ENCODE measurements around the gene SLC6A9.

The SLC6A9 gene

GRCh38 chr1:44031252-44032169 lies at the start of gene SLC6A9:
TSS of gene SLC6A9 (minus strand) at chr1:44031462. CDS start at chr1:44024277, 7,185 bp downstream.
- peak; percentile 28 for DNase-seq

- no peak for DNase-seq
Measured at GRCh38 chr1:44079566-44079965, 48.3 kb upstream of the SLC6A9 start.

DNA sequence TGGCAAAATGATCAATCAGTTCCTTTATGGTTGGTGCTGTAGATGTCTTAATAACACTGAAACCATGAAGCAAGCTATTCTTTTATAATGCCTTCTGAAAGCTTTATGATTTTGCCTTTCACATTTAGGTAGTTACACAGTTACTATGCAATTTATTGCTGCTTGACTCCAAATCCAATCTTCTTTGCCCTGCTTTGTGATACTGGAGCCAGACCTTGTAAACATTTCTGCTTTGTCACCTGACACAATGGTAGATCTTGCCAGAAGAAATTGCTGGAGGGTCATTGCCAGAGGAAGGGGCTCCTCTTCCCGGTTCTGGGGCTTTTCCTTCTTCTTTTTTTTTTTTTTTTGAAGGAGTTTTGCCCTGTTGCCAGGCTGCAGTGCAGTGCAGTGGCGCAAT lies 46.8 kb upstream of the SLC6A9 start:
- no peak for DNase-seq

DNA sequence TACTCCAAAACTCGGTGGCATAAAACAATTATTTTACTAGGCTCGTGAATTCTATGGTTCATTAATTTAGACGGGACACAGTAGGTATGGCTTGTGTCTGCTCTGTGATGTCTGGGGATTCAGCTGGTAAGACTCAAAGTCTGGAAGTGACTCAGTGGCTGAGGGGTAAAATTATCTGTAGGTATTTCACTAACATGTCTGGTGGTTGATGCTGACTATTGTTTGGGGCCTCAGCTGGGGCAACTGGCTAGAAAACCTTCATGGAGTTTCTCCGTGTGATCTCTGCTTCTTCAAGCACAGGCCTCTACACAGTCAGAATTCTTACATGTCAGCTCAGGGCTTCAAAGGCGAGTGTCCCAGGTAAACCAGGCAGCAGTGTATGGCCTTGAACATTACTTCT lies 46.2 kb upstream of the SLC6A9 start:
- DNase-seq, result no peak

DNA sequence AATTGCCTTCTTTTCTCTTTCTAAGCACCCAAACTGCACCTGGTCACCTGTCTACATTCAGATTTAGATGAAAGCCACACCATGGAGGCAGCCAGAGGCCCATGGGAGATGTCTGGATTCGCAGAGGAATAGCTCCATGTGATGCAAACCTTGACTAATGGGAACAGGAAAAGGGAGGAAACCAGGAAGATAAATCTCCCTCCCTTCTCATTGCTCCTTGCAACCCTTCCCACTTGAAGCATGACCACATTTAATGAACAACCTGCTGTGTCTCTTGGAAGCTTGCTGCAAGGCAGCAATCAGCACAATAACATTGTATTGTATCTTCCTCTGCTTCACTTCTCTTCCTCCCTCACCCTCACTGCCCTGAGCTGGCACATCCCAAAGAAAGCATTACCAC lies 44.8 kb upstream of the SLC6A9 start:
- no peak for DNase-seq

DNA sequence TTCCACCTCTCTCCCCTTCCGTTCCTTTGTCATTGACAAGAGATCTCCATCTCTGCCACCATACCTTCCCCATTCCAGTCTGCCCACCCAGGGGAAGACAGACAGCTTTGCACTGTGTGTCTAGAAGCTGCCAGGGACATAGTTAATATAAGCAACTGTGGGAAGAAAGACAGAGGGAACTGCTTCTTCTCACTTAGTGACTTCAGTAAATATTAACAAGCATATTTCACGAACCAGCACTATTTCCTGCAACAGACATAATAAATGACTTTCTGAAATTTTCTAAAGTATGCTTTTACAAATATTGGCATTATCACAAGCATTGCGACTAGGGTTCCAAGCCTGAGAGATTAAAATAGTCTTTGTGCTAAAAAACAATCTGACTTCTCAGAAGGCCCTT lies 43.2 kb upstream of the SLC6A9 start:
- DNase-seq, result no peak

DNA sequence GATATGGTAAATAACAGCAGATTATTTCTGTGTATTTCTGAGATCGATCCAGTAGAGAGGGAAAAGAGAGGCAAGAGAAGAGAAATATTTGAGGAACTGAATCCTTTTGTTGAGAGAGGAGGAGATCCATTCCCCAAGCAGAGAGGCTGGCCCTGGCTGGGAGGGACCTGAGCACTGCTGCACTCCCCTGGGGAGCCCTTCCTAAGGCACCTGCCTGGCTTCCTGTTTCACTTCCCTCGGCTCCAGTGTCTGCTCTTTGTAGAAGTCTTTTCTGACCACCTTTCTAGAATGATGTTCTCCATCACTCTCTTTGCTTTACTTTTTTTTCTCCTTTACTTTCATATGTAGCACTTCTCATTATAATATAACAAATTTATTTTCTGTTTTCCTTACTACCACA lies 42.3 kb upstream of the SLC6A9 start:
- no peak for DNase-seq

DNA sequence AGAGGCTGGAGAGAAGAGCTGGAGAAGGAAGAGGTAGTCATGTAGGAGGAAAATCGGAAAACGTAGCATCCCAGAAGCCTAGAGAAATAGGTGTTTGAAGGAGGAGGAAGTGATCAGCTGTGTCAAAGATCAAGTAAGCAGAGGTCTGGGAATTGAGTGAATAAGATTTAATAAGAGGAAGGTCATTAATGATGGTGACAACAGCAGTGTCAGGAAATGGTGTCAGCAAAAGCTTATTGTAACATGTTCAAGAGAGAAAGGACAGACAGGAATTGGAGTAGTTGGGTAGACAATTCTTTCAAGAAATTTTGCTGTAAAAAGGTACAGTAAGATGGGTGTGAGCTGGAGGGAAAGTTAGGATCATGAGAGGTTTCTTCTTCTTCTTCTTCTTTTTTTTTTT lies 41.6 kb upstream of the SLC6A9 start:
- DNase-seq, result no peak

DNA sequence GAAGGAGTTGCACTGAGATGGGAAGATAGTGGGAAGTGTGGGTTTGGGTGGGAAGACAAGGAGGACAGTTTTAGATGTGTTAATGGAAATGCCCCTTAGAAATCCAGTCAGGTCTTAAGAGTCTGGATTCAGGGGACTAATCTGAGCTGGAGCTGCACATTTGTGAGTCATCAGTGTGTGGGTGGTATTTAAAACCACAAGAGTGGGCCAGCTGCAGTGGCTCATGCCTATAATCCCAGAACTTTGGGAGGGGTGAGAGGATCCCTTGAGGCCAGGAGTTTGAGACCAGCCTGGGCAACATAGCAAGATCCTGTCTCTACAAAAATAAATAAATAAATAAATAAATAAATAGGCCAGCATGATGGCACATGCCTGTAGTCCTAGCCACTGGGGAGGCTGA lies 40.9 kb upstream of the SLC6A9 start:
- DNase-seq, result no peak

DNA sequence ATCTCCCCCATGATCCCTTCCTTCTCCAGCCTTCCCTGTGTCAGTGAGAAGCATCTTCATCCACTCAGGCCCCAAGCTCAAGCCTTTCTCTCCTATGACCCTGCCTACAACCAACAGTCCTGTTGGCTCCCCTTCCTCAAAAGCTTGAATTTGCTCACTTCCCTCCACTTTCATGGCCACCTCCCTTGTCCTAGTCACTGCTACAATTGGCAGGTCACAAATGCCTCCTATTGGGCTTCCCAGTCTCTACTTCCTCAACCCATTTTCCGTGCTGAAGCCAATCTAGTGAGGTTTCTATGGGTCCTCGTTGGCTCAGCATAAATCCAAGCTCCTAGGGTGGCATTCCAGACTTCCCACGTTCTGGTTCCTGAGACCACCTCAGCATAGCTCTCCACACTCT lies 40.2 kb upstream of the SLC6A9 start:
- DNase-seq, result no peak

DNA sequence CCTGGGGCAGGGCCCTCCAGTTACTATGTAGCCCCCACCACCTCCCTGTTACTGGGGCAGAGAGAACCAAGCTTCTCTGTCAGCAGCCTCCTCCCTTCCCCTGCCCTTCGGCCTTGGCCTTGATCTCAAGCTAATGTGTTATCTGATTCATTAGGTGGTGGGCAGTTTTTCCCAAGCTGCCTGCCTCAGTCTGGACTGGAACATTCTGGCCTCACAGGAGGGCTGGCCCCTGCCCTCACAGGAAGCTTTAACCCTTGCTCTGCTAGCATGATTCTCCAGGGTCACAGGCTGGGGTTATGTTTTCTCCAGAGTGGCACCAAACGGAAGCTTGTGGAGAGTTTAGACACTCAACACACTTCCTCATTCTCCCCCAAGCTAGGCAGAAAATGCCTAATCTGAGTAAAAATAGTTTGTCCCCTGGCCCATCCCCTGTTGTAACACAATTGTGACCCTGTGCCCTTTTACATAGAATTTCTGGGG lies 37.2 kb upstream of the SLC6A9 start:
- no peak for DNase-seq

DNA sequence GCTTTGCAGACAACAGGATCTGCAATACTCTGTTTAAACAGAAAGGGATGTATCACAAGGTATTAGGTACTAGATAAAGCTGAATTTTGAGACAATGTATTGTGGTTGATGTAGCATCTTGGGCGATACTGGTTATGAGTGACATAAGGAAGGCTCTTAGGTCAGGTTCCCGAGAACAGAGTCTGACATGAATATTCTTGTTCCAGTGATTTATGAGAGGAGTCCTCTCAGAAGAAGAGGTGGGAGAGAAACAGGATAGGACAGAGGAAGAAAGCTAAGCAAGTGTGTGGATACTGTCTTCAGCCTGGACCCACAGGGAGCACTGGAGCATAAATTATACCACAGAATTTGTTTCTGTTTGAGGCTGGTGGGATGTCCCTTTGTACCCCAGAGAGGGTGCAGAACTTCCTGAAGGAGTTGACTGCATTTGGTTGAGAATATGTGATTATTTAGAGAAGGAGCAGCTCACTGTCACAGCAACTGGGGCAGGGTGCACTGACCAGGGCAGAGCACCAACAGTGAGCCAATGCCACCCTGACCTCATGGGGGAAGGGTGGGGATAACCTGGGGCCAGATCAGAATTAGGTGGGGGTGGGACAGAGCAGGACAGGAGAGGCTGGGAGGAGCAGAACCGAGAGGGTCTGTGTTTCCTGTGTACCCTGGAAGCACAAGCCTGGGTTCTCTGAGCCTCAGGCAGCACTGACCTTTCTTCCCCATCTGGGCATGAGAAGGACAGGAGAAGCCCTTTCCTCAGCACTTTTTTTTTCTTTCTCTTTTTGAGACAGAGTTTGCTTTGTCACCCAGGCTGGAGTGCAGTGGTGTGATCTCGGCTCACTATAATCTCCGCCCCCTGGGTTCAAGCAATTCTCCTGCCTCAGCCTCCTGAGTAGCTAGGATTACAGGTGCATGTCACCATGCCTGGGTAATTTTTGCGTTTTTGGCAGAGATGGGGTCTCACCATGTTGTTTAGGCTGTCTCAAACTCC lies 36.3 kb upstream of the SLC6A9 start:
- no peak for DNase-seq

- no peak for DNase-seq
Measured at GRCh38 chr1:44062656-44063179, 31.5 kb upstream of the SLC6A9 start.

GRCh38 chr1:44061857-44062256 lies 30.6 kb upstream of the SLC6A9 start:
- DNase-seq, result no peak

- DNase-seq, result no peak
Measured at GRCh38 chr1:44060830-44061267, 29.6 kb upstream of the SLC6A9 start.

GRCh38 chr1:44059664-44060355 lies 28.5 kb upstream of the SLC6A9 start:
- DNase-seq, result no peak

- DNase-seq, result no peak
Measured at GRCh38 chr1:44059212-44059611, 27.9 kb upstream of the SLC6A9 start.

- no peak for DNase-seq
Measured at GRCh38 chr1:44057293-44057692, 26.0 kb upstream of the SLC6A9 start.

DNA sequence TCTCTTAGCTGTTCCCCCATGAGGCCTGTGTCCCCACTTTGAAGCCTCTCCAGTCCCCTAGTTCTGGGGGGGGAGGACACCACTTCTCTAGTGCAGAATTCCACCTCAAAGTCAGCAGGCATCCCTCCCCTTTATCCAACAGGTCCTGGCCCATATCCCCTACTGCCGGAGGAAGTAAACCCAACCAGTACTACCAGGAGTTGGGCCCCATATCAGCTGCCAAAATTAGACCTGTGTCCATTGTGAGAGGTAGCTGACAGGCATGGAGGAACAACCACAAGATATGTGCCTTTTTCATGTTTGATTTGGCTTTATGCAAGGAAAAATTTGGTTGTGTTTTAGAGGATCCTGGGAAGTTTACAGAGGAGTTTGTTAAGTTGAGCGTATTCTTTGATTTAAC lies 22.1 kb upstream of the SLC6A9 start:
- no peak for DNase-seq

- no peak for DNase-seq
Measured at GRCh38 chr1:44050261-44050660, 19.0 kb upstream of the SLC6A9 start.

DNA sequence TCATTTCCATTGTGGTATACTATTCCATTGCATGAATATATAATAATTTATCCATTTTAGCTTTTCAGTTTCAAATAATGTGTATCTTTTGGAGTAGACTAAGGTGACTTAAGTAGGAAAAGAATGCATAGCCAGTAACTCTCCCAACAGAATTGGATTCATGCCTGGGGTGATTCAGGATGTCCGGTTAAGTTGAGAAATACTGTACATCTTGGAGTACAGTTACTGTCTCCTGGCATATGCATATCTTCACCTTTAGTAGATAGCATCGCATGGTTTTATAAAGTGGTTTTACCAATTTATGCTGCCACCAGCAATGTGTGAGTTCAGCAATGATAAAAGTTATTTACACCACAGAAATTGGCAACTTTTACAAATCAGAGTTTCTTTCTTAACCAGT lies 18.6 kb upstream of the SLC6A9 start:
- DNase-seq, result no peak

DNA sequence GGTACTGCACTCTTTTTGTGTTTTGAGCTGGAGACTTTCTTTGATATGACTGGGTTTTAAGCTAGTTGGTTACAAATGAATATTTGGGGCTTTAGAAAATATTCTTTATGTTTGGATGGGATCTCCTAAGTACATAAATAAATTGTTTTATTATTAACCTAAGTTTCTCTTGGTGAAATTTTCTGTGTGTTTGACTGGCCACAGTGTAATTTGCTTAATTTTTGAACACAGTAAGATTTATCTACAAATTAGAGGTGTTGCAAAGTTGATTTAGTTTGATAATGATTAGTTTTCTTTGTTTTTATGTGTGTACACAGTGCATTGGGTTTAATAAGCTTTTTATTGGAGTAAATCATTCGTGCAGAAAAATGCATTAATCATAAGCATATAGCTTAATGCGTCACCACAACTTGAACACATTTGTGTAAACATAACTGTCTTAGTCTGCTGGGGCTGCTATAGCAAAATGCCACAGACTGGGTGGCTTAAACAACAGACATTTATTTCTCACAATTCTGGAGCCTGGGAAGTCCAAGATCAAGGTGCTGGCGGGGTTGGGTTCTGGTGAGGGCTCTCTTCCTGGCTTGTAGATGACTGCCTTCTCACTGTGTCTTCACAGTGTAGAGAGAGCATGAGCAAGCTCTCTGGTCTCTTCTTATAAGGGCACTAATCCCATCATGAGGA lies 17.4 kb upstream of the SLC6A9 start:
- no peak for DNase-seq

Data from NCI-H146 (cell line).